ENCODE data around the gene MAB21L1.

The MAB21L1 gene

DNA sequence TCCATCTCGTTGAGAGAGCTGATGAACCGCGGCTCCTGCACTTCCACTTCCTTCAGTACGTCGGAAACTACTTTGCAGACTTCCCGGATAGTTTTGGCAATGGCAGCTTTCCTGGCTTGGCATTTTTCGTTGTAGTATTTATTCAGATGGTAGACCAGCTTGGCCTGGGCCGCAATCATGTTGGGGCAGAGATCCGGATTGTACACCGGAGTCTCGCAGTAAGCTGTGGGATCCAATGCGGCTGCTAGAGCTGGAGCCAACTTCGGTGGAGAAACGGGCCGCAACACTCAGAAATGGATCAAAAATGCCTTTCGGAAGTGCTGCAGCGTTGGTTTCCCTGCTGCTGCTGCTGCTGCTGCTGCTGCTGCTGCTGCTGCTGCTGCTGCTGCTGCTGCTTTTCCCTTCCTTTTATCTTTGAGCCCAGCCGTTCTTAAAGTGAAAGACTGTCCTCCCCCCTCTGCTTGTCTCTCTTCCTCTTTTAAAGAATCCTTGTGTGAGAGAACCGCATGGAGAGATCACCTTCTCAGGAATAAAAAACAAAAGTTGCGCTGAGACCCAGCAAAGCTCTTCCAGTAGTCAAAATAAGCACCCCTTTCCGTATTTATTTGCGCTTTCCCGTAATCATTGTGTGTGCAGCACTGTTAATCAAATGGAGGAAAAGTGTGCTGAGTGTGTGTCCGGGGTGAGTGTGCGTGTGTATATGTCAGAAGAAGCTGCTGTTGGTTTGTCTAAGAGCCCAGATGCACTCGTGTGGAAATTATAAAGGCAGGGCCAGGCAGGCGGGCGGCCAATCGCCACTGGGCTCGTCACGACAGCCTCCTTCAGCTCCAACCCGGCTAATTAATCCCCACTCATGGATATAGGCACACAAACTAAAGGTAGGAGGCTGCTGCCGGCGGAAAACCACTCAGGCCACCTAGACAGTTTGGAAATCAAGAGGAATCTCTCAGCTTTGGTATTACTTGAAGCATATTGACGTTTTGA is at the start of gene MAB21L1:
Gene MAB21L1, minus strand, starts transcription at position 730 of the 984 bp plus-strand sequence. Its CDS starts 551 bp downstream, at position 179.
- no peak for DNase-seq

DNA sequence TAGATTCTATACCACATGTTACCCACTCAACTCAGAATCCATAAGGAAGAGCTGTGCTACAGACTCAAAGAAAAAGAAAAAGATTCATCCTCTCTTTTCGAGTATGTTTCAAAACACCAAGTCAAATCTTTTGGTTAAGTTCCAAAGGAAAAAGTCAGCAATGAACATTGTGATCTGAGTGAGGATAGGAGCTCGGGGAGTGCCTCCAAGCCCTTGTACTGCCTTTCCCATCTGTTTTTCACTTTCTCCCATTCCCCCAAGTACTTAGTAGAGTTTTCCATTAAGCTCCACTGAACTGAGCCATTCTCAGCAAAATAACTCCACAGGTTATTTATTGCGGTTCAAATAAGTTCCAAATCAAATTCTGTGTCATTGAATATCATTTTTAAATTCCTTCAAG is 47.7 kb upstream of the MAB21L1 start:
- DNase-seq, result no peak

GRCh38 chr13:35518337-35518946 is 42.0 kb upstream of the MAB21L1 start:
- no peak for DNase-seq

DNA sequence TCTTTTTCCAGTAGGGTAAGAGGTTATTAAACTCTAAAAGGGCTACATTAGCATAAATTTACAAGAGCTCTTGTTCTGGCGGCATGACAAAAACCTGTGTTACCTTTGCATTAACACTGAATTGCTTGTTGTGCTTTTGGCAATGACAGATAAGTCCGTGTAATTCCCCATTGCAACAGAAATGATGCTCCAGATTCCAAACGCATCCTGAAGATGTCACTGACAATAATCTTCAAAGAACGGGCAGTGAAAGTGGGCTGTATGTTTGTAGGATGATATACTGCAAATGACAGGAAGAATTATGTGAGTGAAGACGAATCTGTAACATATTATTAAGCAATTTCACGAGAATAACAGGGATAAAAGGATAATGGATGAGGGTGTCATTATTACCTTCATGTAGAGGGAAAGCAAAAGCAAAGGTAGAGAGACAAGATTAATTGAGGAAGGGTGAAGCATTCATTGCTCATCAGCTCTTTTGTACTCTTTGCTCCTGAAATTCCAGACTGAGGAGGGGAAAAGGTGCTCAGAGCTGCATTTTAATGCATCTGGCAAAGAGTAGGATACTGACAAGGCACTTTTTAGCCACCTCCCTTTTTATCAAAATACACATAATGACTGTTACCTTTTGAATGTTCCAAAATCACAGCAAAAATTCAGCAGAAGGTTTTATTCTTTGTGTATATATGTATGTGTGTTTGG is 38.5 kb upstream of the MAB21L1 start:
- DNase-seq, result no peak

DNA sequence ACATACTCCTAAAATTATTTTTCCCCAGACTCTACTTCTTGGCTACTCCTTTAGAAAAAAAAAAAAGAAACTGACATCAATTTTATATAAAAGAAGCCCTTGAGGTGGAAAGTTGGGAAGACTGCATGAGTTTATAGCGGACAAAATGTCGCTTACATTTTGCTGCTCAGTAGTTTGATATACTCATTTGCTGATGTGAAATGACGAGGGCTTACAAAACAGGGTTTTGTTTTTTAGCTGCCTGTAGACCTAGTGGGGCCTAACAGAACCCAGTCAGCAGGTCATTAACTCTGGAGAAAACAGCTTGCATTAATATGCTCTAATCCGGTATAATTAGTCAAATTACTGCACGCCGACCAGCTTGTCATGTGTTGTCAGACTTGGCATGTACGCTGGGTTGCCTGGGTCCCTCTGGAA is 37.6 kb upstream of the MAB21L1 start:
- DNase-seq, result no peak

- no peak for DNase-seq
Measured at GRCh38 chr13:35512271-35512920, 35.9 kb upstream of the MAB21L1 start.

GRCh38 chr13:35502456-35502855 is 26.0 kb upstream of the MAB21L1 start:
- no peak for DNase-seq

DNA sequence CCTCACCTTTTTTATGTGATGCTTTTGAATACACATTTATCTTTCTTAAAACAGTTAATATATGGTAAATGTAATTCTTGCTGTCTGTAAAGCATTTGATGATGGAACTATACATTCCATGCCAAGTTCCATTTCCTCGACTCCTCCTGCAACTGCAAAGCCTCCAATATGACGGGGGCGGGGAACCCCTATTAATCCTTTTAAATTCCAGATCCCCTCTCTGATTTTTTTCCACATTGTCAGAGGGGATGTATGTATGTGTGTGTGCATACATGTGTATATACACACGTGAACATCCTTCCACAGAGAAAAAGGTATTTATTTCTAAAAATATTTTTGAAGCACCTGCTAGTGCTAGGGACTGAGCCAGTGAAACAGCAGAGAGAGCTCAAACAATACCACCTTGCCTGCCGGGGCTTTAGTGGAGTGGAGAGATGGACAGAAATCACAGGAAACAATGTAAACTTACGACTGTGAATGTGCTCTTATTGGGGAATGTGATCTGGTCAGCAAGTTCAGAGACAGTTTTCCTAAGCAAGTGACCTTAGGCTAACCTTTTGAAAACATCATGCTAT is 25.3 kb upstream of the MAB21L1 start:
- DNase-seq, result no peak

- no peak for DNase-seq
Measured at GRCh38 chr13:35500144-35500543, 23.7 kb upstream of the MAB21L1 start.

- no peak for DNase-seq
Measured at GRCh38 chr13:35499676-35500075, 23.2 kb upstream of the MAB21L1 start.

- no peak for DNase-seq
Measured at GRCh38 chr13:35499196-35499662, 22.7 kb upstream of the MAB21L1 start.

DNA sequence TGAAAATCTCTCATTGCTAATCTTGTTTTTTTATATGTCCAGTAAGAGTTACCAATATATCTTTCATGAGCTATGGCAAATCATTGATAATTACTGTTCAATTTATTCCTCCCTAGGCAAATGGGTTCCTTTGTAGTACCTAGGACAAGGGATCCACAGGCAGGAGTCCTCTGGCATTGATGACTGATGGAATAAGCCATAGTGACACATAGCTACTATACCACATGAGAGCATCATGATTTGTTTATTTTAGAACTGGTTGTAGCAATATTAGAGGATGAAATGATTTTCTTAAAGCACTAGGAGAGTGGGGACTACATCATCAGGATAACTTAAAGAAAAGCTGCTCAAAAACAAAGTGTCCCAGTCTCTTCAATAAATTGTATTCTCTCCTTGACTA is 21.7 kb upstream of the MAB21L1 start:
- DNase-seq, result no peak

GRCh38 chr13:35496761-35497386 is 20.4 kb upstream of the MAB21L1 start:
- no peak for DNase-seq

GRCh38 chr13:35496006-35496405 is 19.5 kb upstream of the MAB21L1 start:
- no peak for DNase-seq

DNA sequence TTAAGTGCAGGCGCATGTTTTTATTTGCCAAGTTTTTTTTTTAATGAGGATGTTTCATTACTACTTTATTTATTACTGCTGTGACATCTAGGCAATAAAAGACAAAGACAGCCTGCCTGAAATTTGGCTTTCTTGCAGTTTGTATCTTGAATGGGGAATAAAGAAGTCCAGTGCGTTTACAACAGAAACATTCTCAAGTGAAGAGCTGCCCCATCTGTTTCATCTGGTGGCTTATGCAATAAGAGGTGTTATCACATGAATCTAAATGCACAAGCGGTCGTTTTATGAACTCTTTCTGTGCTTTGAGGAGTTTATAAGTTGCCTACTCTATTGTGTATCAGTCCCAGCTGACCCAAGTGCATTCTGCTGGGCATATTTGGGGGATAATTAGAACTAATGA is 12.6 kb upstream of the MAB21L1 start:
- no peak for DNase-seq

DNA sequence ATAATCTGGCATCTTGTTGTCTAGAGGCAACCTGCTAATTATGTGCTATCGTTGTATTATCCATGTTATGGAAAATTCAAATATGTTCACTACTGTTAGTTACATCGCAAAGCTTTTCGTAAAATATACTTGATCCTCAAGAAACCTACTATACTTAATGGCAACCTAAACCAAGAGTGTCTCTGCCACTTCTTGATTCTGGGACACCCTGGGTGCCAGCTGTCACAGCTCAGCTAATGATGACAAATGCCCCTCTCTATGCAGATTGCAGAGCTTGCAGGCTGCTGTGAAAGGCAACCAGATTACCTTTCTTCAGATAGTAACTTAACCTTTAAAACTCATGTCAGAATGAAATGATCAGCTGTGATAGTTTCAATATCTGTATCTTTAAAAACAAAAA is 8.9 kb upstream of the MAB21L1 start:
- no peak for DNase-seq

DNA sequence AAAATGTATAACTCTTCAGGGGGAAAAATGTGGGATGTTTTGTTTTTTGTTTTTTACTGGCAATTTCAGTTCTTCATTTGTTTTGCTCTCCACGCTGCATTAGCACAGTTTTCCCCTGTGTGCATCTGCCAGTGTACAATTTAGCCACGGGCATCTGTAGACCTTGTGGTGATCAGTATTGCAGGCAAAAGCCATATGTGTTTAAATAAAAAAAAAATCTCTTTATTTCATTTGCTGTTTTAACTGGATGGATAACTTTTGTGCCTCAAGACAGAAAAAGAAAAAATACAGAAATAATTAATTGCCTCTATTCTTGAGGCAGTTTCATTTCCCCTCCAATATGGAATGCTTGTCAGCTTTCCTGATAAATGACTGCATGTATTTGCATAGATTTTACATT is 7.9 kb upstream of the MAB21L1 start:
- no peak for DNase-seq

DNA sequence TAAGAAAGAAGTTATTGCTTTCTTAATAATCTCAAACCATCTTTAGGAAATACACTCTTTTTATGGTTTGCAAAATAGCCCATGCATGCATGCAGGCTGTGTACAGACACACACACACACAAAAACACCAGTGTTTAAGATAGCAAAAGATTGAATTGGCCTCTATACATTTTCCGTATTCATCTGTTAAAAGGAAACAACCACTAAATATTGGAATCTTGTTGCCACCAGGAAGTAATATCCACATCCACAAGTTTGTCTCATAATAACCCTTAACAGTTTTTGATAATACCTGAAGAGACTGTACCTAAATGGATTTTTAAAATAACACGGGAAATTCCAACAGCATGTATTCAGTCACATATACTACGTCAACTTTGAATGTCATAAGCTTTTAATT is 7.3 kb upstream of the MAB21L1 start:
- no peak for DNase-seq

- DNase-seq, result no peak
Measured at GRCh38 chr13:35482527-35482926, 6.0 kb upstream of the MAB21L1 start.

GRCh38 chr13:35481777-35482176 is 5.3 kb upstream of the MAB21L1 start:
- DNase-seq, result no peak

DNA sequence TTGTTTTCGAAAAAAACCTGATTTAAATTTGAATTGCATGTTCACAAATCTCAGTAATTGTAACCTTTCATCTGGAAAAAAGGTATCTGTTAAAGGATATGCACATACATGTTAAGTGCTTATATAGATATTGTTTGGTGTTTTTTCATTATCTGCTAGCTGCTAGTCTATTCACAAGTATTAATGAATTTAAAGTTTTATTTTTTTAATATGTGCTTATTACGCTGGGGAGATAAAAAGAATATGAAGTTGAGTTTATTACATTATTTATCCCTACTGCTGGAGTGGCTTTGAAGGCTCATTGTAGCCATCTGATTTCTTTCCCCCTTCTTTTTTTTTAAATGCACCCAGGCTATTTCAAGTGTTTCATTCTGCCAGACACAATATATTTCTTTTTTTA is 3.9 kb upstream of the MAB21L1 start:
- DNase-seq, result no peak

DNA sequence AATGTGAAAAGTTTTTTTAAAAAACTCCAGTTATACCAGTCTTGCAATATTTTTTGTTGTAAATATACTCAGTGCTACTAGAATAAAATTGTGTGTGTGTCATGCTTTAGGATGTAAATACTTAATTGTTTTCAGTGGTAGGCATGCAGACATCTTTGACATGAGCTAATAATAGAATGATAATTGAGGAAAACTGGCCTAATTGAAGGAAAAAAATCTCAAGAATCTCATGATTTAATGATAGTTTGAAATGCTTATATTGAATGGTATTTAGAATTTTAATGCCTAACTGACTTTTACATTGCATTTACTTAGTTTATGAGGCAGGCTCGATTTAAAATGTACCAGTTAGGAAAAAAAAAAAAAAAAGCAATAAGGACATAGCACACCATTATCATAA is 3.2 kb upstream of the MAB21L1 start:
- no peak for DNase-seq
